D721Med (cell line): Measurements from ENCODE around the gene TBL1X.

Experiments
- DNase-seq: peaks from one replicate; pipeline ENCODE4 v3.0.0; 2011; ENCODE audit warnings: low spot score; ENCODE audit not compliant: insufficient read length
- FAIRE-seq: peaks from 2 replicates; lab custom pipeline; 2011; peaks lifted over from hg19 to GRCh38; lab: Jason Lieb, UNC
- TF ChIP-seq, protein P1 (sequence below): IDR thresholded peaks from 2 replicates; pipeline ENCODE4 v1.5.1; 2012; ENCODE audit warnings: mild to moderate bottlenecking, control low read depth; ENCODE audit not compliant: insufficient read depth; ENCODE audit errors: missing control alignments

The TBL1X gene

DNA sequence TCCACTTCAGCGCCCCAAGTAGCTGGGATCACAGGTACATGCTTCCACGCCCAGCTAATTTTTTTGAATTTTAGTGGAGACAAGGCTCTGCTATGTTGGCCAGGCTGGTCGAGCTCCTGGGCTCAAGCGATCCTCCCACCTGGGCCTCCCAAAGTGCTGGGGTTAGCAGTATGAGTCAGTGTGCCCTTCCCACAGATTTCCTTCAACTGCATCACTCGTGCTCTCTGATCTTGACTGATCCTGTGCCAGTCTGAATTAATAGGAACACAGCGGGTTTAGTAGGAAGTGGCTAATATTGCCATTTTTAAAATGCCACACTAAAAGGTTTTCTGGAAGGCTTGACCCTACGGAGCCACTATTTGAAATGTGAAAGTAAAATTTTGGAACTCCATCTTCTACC, 317.1 kb downstream of the TBL1X start:
- DNase-seq (no peak), FAIRE-seq (no peak)
- TF ChIP-seq, protein P1, sequence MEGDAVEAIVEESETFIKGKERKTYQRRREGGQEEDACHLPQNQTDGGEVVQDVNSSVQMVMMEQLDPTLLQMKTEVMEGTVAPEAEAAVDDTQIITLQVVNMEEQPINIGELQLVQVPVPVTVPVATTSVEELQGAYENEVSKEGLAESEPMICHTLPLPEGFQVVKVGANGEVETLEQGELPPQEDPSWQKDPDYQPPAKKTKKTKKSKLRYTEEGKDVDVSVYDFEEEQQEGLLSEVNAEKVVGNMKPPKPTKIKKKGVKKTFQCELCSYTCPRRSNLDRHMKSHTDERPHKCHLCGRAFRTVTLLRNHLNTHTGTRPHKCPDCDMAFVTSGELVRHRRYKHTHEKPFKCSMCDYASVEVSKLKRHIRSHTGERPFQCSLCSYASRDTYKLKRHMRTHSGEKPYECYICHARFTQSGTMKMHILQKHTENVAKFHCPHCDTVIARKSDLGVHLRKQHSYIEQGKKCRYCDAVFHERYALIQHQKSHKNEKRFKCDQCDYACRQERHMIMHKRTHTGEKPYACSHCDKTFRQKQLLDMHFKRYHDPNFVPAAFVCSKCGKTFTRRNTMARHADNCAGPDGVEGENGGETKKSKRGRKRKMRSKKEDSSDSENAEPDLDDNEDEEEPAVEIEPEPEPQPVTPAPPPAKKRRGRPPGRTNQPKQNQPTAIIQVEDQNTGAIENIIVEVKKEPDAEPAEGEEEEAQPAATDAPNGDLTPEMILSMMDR: no peak

DNA sequence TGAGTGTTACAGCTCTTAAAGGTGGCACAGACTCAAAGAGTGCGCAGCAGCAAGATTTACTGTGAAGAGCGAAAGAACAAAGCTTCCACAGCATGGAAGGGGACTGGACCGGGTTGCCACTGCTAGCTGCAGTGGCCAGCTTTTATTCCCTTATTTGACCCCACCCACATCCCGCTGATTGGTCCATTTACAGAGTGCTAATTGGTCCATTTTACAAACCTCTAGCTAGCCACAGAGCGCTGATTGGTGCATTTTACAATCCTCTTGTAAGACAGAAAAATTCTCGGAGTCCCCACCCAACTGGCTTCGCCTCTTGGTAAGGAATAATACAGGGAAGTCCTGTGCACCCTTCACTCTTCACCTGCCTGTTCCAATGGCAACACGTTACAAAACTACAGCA, 319.5 kb downstream of the TBL1X start:
- TF ChIP-seq, protein P1: no peak
- no peak for DNase-seq
- FAIRE-seq: no peak

DNA sequence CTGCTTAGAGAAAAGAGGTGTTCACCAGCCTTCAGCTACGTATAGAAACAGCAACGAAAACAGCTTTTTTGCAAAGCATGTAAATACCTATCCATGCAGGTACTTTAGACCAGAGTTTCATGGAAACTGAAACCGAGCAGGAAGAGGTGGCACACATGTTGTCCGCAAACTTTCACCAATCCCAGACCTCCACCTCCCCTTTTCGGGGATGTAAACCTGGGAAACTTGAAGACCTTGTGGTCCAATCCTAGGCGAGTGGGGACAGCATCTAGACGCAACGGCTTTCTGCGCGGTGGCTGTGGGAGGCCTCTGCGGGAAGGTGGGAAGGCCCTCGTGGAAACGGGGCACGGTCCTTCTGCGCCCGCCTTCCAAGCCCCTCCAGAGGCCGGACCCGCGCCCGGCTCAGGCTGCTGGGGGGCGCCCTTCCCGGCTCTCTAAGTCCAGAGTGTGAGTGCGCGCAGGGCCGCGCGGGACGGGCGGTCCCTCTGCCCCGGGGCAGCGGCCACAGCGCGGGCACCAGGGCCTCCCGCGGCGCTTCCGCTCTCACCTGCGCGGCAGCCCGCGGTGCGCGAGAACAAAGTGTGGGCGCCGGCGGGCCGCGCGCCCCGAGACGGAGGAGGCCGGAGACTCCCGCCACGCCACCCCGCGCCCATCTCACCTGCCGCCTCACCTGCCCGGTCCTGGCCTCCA, 320.5 kb downstream of the TBL1X start:
- no peak for FAIRE-seq
- TF ChIP-seq, protein P1: no peak
- DNase-seq: no peak

DNA sequence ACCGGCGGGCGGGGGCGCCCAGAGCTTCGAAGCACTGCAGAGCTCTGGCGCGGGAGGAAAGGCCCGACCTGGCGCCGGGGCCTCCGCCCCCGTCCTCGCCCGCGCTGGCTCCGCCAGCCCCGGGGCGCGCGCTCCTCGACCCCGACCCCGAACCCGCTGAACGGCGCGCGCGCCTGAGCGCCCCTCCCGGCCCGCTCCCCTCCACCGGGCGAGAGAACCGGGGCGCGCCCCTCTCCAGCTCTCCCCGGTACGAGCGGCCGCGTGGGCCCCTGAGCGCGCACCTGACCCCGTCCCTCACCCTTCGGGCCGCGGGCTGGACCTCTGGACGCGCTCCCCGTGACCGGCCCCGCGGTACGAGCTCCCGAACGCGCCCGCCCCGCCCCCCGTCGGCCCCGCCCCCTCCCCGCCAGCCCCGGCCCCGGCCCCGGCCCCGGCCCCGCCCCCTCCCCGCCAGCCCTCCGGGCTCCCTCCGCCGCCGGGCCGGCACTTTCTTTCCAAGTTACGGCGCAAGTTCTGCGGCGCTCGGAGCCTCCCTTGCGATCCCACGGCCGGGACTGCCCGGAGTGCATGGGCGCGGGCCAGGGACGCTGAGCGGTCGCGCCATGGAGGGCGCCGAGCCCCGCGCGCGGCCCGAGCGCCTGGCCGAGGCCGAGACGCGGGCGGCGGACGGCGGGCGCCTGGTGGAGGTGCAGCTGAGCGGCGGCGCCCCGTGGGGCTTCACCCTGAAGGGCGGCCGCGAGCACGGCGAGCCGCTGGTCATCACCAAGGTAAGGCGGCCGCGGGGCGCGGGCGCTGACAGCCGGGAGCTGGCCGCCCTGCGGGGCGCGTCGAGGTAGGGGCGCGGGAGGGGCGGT, 321.3 kb downstream of the TBL1X start, which contains the start of gene SHROOM2:
SHROOM2 (plus strand) TSS at position 486 of the 854 bp plus-strand sequence; CDS start at position 603, 117 bp downstream.
- TF ChIP-seq, protein P1: no peak
- no peak for FAIRE-seq
- DNase-seq: no peak

DNA sequence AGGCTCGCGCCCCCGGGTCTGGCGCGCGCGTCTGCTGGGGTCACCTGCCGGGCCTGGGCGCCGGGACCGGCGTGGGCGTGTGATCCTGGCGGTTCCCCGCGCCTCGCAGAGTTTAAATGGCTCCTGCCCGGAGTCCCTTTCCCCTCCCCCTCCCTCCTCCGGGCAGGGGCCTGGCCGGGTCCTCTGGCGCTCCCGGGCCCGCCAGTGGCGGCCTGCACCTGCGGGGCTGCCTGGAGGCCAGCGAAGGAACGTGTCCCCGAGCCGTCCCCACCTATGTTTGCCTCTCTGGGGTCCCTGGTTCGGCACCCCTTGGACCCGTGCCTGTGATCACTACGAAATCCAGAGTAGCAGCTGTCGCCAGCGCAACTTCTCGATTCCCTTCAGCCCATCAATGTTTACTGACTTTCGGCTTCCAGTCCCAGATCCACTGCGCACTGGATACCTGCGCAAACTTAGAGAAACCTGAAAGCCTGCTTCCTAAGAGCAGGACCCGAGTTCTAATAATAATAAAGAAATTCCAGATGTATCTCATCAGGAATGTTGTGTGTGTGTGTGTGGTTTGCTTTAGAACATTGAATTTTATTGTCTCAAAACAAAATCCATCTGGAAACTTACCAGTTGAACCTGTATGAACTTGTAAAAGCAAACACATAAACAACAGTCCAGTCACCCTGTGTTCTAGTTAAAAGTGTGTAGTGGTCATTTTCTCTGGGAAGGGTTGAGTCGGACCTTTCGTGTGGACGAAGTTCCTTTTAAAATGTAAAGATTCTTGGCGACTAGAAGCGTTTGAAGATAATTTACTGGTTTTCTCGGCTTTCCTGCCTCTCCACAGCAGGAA, 322.2 kb downstream of the TBL1X start:
- no peak for FAIRE-seq
- no peak for DNase-seq
- TF ChIP-seq, protein P1: no peak

DNA sequence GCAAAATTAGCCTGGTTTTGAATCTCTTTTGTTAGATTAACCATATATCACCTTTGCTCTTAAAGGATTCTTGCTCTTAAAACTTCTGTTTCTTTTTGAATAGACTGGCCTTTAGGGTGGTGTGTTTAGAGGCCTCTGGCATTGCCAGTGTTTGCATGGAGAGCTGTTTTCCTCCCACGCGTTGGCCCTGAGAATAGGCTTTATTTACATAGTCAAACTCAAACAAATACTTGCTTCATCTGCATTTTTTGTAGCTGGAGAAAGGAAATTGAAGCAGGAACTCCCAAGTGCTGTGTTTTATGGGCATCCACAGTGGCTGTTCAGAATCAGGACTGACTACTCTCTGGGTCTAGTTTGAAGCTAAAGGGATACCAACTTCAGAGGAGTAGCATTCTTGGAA, 324.1 kb downstream of the TBL1X start:
- TF ChIP-seq, protein P1: no peak
- DNase-seq (no peak), FAIRE-seq (no peak)
